DMS153 treated with DMSO at 0.1 percent for 48 hours (cell line): Measurements from ENCODE around the gene MLYCD.

Experiments
- DNase-seq: peaks from one replicate; lab custom pipeline; 2025; ENCODE audit not compliant: unreplicated experiment; lab: John Stamatoyannopoulos, UW

Gene MLYCD

DNA sequence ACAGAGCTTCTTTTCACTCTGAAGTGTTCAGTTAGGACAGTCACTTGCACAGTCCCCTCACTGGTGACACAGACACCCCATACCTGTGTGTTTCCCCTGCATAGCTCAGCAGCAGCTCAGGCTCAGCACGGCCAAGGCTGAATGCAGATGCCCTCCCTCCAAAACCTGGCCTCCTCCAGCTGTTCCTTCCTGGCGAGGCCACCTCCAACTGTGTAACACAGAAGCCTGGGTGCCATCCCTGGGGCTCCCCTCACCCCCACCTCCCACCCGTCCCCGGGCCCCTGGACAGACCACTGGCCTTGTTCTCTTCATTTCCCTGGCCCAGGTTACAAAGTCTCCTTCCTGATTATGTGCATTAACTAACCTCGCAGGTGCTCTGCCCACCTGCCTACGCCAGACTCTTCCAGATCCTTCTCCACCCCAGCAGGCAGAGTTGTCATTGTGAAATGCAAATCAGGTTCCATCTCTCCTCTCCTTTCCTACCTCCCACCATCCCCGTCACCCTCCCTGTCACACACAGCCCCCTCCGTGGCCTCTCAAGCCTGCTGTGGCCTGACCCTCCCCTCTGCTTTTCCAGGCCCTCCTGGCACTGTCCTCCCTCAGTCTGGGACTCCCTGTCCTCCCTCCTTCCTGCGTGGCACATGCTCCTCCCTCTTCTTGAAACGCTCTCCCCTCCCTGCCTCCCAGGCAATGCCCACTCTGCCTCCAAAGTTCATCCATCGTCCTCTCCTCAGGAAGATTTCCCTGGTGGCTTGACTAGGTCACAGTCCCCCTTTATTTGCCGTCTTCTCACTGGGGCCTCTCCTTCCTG is 26.4 kb downstream of the MLYCD start:
- DNase-seq = no peak

DNA sequence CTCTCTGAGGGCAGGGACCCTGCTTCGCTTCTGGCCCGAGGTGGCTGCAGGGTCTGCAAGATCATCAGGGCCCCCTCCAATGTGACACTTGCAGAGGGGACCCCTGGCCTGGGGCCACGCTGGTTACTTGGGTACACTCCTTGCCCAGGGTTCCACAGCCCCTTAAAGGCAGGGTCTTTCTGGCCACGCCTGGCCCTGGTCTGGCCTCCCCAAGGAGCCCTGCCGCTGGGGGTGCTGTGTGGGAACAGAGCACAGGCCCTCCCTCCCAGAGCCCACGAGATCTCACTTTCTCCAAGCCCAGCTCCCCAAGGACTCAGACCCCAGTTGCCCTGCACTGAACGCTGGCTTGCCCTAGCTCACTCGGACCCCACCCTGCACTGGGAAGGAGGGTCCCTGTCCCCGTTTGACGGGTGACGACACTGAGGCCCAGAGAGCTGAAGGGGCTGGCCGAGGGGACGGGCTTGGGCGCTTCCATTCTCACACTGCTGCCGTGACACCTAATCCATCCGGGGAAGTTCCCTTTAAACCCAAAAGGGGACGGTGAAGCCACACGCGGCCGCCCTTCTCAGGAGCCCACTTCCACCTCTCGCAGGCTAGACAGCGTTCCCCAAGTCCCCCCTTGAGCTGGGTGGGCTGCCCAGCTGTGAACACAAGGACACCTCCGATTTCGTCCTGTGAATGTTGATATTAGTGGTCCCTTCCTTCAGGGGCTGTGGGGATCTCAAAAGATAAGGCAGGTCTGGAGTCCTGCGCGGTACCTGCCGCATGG is 27.2 kb downstream of the MLYCD start:
- no peak for DNase-seq

DNA sequence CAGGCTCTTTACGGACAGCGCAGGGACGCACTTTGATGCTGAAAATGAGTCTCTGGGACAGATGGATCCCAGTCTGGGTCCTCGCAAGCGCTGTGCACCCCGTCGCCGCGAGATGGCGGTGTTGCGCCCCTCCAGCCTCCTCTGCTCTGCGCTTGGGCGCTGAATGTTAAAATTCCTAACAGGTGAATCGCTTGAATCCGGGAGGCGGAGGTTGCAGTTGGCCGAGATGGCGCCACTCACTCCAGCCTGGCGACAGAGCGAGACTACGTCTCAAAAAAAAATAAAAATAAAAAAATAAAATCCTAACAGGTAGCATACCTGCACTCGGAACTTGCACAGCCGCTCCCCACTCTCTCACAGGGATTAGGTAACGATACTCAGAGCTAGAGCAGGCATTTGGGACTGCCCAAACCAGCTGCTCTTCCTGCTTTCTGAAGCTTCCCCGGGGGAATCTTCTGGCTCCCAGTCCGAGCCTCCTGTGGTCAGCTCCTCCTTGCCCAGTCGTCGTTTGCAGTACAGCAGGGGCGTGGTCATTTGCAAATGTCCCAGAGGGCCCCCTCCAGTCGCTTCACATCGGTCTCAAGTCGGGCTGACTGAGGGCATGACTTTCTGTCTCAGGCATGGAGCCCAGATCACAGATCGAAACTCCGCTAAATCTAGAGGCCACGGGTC is 27.9 kb downstream of the MLYCD start:
- peak; percentile 64 for DNase-seq

DNA sequence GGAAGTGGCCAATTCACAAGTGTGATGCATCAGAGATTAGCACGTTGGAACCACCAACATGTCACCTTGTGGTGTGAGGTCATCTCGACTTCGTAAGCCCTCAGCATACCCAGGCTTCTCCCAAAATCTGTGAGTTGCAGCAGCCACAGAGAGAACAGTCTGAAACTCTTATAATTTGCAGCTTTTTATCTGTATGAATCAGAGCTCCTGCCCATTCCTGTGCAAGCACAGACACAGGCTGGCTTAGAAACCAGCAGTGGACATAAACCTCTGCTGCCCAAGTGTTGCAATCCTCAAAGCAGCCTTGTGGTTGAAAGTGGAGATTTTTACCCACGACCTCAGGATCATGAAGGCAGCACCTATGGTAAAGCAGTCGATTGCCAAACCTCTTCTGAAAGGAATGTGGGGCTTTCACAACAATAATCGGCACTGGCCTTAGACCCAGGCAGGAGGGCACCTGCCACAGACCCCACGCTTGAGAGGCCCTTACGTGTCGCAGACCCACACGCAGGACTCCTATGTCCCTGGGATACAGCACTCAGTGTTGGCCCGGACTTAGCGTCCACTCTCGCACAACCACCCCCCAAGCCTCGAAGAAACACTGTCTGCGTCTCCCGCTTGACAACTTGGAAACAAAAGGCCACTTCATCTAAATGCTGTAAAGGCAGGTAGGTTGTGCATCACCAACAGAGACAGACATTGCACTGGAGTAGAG is 29.6 kb downstream of the MLYCD start:
- DNase-seq = no peak

DNA sequence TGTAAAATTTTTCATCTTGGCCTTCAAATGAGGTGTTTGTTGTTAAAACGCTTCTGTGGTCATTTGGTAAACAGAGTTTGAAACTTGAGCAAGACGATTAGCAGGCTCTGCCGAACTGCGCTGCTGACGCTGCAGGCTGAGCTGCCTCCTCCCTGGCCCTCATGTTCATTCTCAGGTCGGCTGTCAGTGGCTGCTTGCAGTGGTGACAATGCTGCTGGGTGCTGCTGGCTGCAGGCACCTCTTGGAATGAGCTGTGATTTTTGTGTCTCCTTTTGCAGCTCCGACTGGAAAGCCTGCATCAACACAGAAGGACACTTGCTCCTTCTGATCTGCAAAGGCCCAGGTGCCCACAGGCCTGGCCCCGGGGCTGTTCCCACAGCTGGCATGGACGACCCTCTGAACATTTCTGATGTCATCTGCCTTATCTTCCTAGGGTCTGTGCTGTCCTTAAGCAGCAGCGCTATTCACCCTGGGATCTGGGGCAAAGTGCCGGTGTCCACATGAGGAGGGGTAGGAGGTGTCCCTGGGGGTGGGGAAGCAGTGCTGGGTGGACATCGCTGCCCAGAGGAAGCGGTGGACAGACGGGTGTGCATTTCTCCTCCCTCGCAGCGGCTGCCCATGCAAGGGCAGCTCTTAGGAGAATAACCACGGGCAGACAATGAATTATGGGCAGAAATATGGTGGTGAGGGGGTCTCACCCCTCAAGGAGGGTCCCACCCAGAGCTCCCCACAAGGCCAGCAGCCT is 31.1 kb downstream of the MLYCD start:
- no peak for DNase-seq

DNA sequence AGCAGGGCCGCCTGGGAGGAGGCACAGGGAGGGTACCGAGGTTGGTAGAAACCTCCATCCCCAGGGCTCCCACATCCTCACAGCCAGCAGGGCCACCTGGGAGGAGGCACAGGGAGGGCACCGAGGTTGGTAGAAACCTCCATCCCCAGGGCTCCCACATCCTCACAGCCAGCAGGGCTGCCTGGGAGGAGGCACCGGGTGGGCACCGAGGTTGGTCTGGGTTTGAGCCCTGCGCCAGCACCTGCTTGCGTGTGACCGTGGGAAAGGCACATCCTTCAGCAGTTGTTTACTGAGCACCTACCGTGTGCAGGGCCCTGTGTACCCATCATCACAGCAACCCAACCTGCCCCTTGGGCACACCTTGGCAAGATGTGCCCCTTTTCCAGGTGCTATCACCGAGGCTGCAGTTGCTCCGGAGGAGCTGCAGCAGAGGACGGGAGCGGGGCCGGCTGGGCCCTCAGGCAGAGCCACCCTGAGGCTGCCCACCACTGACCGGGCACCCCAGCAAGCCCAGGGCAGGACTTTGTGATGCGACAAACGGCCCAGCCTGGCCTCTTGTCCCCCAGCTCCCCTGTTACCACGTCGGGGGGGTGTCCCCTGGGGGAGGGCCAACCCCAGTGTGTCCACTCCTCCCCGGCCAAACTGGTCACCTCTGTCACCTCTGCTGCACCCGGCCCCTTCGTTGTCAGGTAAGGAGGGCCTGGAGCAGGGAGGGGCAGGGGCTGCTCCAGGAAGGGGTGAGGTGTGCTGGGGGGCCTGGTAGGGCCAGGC is 32.0 kb downstream of the MLYCD start:
- DNase-seq = no peak

DNA sequence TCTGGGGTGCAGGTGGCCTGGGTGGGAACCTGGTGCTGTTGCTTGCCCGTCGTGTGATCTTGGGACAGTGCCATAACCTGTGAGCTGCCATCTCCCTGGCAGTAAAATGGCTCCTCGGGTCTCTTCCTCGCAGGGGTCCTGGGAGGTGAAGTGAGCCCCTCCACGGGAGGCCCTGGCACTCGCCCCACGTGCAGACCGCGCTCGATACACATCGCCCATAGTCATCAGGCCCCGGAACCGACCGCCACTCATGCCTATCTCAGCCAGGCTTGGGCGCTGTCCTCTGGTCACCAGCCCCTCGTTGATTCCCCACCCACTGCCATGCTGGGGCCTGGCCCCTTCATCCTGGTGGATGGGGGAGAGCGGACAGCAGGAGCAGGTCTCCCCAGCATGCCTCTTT is 32.6 kb downstream of the MLYCD start:
- DNase-seq = no peak

DNA sequence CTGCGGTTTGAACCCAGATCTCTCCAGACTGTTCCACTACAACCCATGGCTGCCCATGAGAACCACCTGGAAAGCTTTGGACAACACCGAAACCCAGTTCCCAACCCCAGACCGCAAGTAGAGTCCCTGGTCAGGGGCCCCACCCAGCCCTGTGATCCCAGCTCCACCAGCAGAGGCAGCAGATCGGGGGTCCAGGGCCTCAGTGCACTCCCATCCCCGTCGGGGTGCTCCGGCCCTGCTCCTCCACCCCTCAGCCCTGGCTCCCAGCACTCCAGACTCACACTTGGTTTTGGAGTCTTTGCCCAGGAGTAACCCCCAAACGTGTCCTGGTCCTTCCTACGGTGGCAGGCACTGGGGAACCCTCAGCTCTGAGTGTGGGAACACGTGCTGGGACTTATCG is 33.4 kb downstream of the MLYCD start:
- no peak for DNase-seq

DNA sequence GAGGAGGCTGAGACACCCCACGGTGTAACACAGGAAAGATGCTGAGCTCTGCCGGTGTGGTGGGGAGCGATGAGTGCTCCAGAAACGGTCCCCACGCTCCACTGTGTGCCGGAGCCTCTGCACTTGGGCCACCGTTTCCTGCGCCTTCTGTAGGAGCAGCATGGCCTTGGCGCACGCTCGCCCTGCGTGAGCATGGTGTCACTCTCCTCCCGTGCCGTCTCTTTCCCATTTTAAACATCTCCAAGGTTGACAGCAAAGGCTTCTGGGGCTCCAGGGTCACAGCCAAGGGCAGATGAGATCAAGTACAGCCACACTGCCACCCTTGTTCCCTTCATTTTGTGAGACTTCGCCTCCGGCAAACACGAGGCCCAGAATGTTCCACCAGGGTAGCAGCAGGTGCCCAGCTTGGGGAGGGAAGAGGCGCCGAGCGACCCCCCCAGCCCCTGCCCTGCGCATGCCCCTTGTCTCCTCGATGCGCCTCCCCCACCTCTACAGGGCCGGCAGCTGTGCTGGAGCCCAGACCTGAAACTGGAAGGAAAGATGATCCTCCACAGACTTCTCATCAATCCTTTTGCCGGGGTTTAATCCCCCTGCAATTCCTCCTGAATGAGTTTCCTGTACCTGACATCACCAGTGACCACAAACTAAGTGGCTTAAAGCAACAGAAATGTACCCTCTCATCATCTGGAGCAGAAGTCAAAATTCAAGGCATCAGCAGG is 34.2 kb downstream of the MLYCD start:
- no peak for DNase-seq

DNA sequence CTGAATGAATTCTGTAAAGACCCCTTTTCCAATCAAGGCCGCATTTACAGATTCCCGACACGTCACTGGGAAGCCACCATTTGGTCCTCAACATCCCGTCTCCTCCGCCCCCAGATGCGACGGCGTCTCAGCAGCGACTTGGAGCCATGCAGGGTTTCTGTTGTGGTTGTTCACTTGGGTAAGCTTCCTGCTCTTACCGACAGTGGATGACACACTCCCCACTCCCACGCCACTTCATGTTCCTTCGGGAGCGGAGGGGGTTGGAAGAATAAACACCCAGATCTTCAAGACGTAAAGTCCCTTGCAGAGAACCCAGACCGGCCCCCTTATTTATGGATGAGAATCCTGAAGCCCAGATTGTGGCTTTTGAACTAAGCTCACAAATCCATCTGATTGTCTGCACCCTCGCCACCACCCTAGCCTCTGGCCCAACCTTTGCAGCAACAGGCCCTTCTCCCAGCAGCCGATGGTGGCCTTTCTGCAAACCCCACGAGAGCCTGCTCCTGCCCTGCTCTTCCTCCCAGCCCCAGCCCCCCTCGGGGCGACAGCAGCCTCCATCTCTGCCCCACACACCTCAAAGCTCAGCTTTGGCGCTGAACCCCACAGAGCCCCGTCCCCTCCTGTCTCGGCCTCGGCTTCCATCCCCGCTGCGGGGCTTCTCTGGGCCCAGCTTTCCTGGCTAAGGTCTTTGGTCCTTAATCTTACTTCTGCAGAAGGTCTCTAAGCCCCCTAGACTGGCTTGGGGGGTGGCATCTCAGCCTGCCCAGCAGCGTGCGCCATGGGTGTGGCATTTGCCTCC is 35.2 kb downstream of the MLYCD start:
- no peak for DNase-seq

DNA sequence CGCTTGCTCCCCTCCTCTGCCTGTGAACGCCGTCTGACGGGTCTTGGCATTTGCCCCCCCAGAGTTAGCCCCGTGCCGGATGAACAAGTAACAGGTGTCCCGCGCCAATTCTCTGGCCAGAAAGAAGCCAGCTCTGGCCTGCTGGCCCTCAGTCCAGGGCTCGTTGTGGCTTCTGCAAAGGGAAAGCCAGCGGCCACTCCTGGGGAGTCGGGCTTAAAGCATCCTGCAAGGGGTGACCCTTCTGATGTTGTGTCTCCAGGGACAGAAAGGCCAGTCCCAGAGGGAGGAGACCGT is 35.7 kb downstream of the MLYCD start:
- DNase-seq = no peak

DNA sequence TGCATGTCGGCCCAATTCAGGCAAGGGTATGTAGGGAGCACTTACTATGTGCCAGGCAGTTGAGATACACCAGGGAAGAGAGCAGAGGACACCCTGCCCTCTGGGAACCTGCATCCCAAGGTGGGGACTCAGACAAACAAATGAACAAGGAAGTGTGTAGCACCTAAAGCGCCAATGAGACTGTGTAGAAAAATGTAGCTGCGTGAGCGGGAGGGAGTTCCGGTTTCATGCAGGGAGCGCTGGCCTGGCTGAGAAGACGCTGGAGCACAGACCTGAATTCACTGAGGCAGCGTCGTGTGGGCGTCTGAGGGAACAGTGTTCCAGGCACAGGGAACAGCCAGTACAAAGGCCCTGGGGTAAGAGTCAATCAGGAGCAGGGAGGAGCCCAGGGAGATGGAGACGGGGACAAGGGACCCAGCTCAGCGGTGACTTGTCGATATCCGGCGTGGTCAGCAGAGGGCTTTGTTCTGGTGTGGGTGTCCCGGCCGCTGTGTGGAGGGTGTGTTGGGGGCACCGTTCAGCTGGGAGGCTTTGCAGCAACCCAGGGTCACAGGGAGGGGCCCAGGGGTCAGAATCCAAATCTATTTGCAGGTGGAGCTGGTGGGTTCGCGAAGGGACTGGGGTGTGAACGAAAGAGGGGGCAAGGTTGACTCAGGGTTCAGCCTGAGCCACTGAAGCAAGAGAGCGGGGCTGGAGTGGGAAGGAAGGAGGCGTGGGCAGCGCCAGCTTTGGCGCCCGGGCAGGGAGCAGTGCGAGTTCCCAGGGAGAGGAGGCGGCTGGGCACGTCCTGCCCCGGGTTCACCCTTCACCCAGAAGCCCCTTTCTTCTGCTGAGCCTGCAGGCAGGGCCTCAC is 36.3 kb downstream of the MLYCD start:
- DNase-seq = no peak

DNA sequence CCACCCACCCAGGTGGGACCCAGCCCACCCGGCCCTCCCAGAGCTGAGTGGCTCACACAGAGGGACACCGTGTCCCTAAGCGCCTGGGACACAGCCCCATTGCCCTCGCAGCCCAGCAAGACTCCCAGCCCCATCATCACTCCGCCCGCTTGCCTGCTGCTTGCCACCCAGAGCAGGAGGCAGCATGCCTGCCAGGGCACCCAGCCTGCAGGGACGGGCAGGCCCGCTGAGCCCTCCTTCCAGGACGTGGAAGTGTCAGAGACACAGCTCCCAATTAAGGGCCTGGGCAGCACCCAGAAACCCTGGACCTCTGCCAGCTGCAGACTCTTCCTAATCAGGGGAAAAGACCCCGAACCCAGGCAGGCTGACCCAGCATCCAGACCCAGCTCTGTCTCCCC is 36.9 kb downstream of the MLYCD start:
- DNase-seq = no peak

DNA sequence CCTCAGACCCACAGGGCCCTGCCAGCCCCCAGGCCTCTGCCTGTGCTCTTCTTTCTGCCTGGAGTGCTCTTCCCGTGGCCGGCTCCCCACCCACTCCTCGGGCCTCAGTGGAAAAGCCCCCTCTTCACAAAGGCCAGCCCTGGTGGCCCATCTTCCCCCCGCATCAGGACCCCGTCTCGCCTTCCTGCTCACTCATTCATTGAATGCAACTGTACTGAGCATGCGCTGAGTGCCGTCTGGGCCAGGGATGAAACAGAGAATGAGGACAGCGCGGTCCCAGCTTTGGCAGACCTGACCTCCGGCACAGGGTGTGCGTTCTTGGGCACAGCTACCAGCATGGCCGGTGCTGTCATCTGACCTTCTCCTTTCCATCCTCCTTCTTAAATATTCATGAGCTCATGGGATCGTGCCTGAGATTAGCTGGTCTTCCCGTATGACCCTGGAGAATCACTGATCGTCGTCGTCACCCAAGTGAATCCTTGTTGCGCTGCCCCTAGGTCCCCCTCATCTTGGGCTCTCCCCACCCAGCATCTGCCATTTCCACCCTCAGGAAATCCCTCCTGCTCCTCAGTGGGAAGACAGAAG is 37.8 kb downstream of the MLYCD start:
- no peak for DNase-seq

DNA sequence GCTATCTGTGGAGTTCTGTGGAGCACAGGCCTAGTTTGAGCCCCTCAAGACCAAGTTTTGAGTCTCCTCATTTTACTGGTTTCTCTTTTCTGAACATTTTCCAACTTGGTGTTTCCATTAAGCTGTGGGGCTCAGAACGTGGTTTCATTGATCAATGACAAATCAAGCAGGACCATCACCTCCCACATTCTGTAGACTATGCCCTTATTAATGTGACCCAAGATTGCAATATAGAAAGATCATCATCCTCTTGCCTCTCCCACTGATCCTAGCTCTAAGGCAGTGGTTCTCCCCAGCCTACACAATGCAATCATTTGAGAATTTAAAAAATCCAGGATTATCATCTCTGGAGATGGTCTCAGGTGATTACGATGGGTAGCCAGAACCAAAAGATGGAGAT is 38.4 kb downstream of the MLYCD start:
- no peak for DNase-seq

DNA sequence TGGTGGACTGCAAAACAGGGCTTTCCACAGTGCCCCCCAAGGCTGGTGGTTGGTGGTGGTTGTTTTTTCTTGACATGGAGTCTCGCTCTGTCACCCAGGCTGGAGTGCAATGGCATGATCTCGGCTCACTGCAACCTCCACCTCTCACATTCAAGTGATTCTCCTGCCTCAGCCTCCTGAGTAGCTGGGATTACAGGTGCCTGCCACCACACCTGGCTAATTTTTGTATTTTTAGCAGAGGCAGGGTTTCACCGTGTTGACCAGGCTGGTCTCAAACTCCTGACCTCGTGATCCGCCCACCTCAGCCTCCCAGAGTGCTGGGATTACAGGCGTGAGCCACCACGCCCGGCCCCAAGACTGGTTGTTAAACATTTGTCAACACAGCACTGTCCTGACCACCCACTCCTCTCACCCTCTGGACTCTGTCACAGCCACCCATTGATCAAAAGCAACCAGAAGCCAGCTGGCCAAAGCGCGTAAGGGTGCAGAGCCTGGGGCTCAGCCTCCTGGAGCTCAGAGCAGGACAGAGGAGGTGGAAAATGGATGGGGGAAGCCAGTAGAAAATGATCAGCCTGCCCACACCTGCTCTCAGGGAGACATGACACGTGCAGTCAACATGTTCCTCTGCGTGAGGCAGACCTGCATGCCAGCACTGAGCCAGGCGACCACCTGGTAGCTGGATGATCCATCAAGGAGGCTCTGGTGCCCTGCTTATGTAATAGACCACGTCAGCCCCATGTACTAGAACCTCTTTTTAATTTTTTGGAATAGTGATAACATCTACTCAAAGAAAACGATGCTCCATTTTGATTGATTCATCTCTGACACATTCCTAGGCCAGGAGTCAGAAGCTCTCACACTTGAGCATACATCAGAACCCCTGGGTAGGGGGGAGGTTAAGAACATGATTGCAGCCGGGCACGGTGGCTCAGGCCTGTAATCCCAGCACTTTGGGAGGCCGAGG is 39.3 kb downstream of the MLYCD start:
- no peak for DNase-seq
